Central memory CD8-positive, alpha-beta T cell (primary cell): ENCODE measurements around the gene SLC4A4.

Experiments used
- ATAC-seq: fragments of 150-1000 bp; cut with Tn5 transposase; replicated peaks from 2 replicates; pipeline ENCODE4 v1.10.0; 2022; ENCODE audit warnings: mild to moderate bottlenecking, moderate FRiP score, moderate number of reproducible peaks; ENCODE audit not compliant: poor library complexity, severe bottlenecking; ENCODE audit errors: extremely low read depth
- DNase-seq, 2 donors: peaks; one replicate each; pipeline ENCODE4 v3.0.0; 2021; ENCODE audit warnings: low spot score in 2 of 2
- H3K27ac Mint-ChIP-seq: one replicate; pipeline ENCODE4 v1.8.0; 2022; ENCODE audit warnings: low read depth, mild to moderate bottlenecking, moderate library complexity, mixed read lengths
- H3K27me3 Mint-ChIP-seq: one replicate; pipeline ENCODE4 v1.8.0; 2022; ENCODE audit warnings: mixed read lengths
- H3K36me3 Mint-ChIP-seq: one replicate; pipeline ENCODE4 v1.8.0; 2022; ENCODE audit warnings: mild to moderate bottlenecking, moderate library complexity, mixed read lengths; ENCODE audit not compliant: insufficient read depth
- H3K4me1 Mint-ChIP-seq: one replicate; pipeline ENCODE4 v1.8.0; 2022; ENCODE audit warnings: mixed read lengths
- H3K4me3 Mint-ChIP-seq: one replicate; pipeline ENCODE4 v1.8.0; 2022; ENCODE audit warnings: mild to moderate bottlenecking, moderate library complexity, mixed read lengths
- H3K9me3 Mint-ChIP-seq: one replicate; pipeline ENCODE4 v1.8.0; 2022; ENCODE audit warnings: mixed read lengths

SLC4A4 gene

DNA sequence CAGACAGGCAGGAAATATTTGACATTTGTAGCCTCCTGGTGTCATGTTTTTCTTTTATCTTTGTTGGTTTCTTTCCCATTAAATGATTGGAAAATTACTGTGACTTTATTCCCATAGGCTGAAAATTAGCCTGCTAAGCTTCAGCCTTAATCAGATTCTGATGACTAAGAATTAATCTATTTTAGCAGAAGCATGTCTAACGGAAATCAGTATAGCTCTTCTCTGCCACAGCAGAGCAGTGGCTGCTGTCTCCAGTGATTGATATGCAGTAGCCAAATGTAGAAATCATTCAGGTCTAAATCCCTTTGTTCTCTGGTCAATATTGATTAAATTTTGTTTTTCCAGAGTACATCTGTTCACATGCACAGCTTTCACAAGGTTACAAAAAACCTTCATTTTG is 245.8 kb downstream of the SLC4A4 start:
- no peaks in the 10 kb centered on the region for H3K27me3 Mint-ChIP-seq
- no peak overlapping the region for H3K4me3 Mint-ChIP-seq
- ATAC-seq = no peak
- H3K9me3 Mint-ChIP-seq = peaks cover 12% of the 10 kb centered on the region
- DNase-seq = no peak
- no peak overlapping the region for H3K27ac Mint-ChIP-seq
- no peaks in the 10 kb centered on the region for H3K4me1 Mint-ChIP-seq
- H3K36me3 Mint-ChIP-seq = no peaks in the 10 kb centered on the region

DNA sequence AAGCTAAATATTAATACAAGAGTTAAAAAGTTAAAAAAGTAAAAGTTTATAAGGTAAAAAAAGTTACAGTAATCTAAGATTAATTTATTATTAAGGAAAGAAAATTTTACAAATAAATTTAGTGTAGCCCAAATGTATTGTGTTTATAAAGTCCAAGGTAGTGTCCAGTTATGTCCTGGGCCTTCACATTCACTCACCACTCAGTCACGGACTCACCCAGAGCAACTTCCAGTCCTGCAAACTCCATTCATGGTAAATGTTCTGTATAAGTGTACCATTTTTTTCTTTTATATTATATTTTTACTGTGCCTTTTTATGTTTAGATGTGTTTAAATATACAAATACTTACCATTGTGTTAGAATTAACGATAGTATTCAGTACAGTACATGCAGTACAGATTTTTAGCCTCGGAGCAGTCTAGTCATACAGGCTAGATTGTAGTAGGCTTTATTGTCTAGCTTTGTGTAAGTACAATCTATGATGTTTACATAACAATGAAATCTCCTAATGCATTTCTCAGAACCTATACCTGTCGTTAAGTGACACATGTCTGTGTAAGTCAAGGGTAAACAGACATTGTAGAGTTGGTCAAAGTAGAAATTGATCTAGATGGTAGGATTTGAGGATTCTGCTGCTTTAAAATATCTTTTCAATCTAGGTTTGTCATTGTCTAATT is 247.4 kb downstream of the SLC4A4 start:
- Mint-ChIP-seq H3K27me3 (no peaks in the 10 kb centered on the region), H3K27ac (no peak overlapping the region), H3K4me1 (no peaks in the 10 kb centered on the region), H3K9me3 (peaks cover 12% of the 10 kb centered on the region), H3K36me3 (no peaks in the 10 kb centered on the region), H3K4me3 (no peak overlapping the region)
- no peak for DNase-seq
- ATAC-seq = no peak

- no peak for DNase-seq
- Mint-ChIP-seq H3K9me3 (peaks cover 12% of the 10 kb centered on the region), H3K36me3 (no peaks in the 10 kb centered on the region), H3K27ac (no peak overlapping the region), H3K4me1 (no peaks in the 10 kb centered on the region), H3K27me3 (no peaks in the 10 kb centered on the region), H3K4me3 (no peak overlapping the region)
- no peak for ATAC-seq
These were observed 249.2 kb downstream of the SLC4A4 start for GRCh38 chr4:71587995-71588394.

GRCh38 chr4:71592793-71593192 is 254.0 kb downstream of the SLC4A4 start:
- ATAC-seq = no peak
- Mint-ChIP-seq H3K4me3 (no peak overlapping the region), H3K36me3 (no peaks in the 10 kb centered on the region)

DNA sequence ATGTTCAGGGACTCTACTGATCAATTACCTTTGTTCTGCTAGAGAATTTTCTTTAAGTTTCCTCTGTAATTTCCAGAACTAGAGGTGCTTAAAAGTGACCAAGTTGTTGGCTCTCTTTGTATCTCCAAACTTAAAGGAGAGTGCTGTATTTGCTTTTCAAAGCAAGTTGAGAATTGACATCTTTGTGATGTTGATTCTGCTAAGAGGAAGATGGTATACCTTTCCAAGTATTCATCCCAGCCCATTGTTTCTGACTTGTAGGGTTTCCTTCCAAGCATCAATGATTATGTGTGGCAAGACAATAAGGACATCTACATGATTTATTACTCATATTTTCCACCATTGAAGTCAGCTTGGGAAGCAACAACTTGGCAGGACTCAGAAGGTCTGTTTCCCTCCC is 254.5 kb downstream of the SLC4A4 start:
- peaks cover 6% of the 10 kb centered on the region for H3K9me3 Mint-ChIP-seq

More at GRCh38 chr4:71592793-71593192, 254.0 kb downstream of the SLC4A4 start:
- H3K27ac Mint-ChIP-seq = no peak overlapping the region
- H3K27me3 Mint-ChIP-seq = peaks cover 3% of the 10 kb centered on the region
- DNase-seq = no peak
- H3K9me3 Mint-ChIP-seq = peaks cover 6% of the 10 kb centered on the region
- no peaks in the 10 kb centered on the region for H3K4me1 Mint-ChIP-seq

GRCh38 chr4:71595576-71596108 is 256.8 kb downstream of the SLC4A4 start:
- Mint-ChIP-seq H3K4me3 (no peak overlapping the region), H3K4me1 (no peaks in the 10 kb centered on the region), H3K27me3 (peaks cover 11% of the 10 kb centered on the region), H3K36me3 (no peaks in the 10 kb centered on the region), H3K27ac (no peak overlapping the region), H3K9me3 (no peaks in the 10 kb centered on the region)
- no peak for ATAC-seq
- no peak for DNase-seq

More for the DNA sequence above, 254.5 kb downstream of the SLC4A4 start:
- DNase-seq = no peak
- Mint-ChIP-seq H3K27ac (no peak overlapping the region), H3K27me3 (peaks cover 8% of the 10 kb centered on the region), H3K36me3 (no peaks in the 10 kb centered on the region), H3K4me3 (no peak overlapping the region), H3K4me1 (no peaks in the 10 kb centered on the region)
- no peak for ATAC-seq

GRCh38 chr4:71599578-71599977 is 260.8 kb downstream of the SLC4A4 start:
- ATAC-seq = no peak
- no peaks in the 10 kb centered on the region for H3K9me3 Mint-ChIP-seq
- H3K27ac Mint-ChIP-seq = no peak overlapping the region
- no peaks in the 10 kb centered on the region for H3K4me1 Mint-ChIP-seq
- H3K27me3 Mint-ChIP-seq = peaks cover 11% of the 10 kb centered on the region
- no peak for DNase-seq
- H3K36me3 Mint-ChIP-seq = no peaks in the 10 kb centered on the region
- no peak overlapping the region for H3K4me3 Mint-ChIP-seq

DNA sequence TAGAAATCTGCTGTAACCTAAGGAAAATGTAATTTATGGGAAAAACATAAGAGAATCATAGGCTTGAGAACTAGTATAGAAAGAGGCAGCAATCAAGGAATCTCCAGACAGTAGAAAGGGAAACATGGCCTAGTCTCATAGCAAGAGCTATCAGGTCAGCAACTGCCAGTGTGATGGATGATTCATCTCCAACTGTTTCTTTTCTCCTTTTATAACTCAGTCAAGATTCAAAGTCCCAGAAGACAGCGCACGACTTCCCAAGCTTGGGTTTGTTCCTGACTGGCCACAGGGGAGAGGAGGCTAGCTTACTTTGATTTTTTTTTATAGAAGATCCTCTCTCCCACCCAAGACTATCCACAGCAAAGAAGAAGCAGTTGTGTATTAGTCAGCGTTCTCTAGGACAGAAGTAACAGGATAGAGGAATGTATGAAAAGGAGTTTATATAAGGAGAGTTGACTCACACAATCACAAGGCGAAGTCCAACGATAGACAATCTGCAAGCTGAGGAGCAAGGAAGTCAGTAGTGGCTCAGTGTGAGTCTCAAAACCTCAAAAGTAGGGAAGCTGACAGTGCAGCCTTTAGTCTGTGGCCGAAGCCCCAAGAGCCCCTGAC is 263.6 kb downstream of the SLC4A4 start:
- H3K4me1 Mint-ChIP-seq = no peaks in the 10 kb centered on the region
- no peak overlapping the region for H3K27ac Mint-ChIP-seq
- DNase-seq = no peak
- peaks cover 3% of the 10 kb centered on the region for H3K9me3 Mint-ChIP-seq
- ATAC-seq = no peak
- H3K4me3 Mint-ChIP-seq = no peak overlapping the region
- no peaks in the 10 kb centered on the region for H3K36me3 Mint-ChIP-seq
- peaks cover 16% of the 10 kb centered on the region for H3K27me3 Mint-ChIP-seq

DNA sequence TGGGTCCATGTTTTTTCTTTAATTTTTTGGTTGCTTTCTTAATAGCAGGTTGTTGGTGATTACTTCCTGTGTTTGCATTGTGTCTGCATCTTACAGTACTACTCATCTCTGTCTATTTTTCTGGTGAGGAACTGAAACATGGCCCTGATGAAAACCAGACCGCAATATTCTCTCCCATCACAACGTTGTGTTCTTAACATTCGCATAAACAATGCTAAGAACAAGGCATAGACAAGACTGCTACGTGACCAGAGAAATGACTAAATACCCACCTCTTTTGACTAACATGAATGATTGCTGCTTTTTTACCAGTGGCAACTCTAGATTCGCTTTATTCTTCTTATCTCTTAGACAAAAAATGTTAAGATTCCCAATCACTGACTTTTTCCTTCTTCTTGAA is 266.0 kb downstream of the SLC4A4 start:
- H3K9me3 Mint-ChIP-seq = peaks cover 7% of the 10 kb centered on the region
- no peaks in the 10 kb centered on the region for H3K36me3 Mint-ChIP-seq
- no peak overlapping the region for H3K27ac Mint-ChIP-seq
- DNase-seq (no peak), ATAC-seq (no peak)
- H3K4me1 Mint-ChIP-seq = no peaks in the 10 kb centered on the region
- peaks cover 12% of the 10 kb centered on the region for H3K27me3 Mint-ChIP-seq
- H3K4me3 Mint-ChIP-seq = no peak overlapping the region

DNA sequence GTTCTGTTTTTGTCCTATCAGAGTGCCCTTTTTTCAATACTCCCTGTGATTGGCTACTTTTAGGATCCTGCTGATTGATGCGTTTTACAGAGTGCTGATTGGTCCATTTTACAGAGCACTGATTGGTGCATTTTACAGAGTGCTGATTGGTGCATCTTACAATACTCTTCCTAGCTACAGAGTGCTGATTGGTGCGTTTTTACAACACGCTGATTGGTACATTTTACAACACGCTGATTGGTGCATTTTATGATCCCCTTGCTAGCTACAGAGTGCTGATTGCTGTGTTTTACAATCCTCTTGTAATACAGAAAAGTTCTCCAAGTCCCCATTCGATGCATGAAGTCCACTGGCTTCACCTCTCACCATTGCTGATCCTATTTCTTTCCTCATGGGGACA is 268.3 kb downstream of the SLC4A4 start:
- DNase-seq (no peak), ATAC-seq (no peak)
- Mint-ChIP-seq H3K27me3 (peaks cover 12% of the 10 kb centered on the region), H3K4me3 (no peak overlapping the region), H3K9me3 (peaks cover 7% of the 10 kb centered on the region), H3K36me3 (no peaks in the 10 kb centered on the region), H3K27ac (no peak overlapping the region), H3K4me1 (no peaks in the 10 kb centered on the region)

GRCh38 chr4:71607780-71608677 is 269.2 kb downstream of the SLC4A4 start:
- H3K36me3 Mint-ChIP-seq = no peaks in the 10 kb centered on the region
- no peak overlapping the region for H3K4me3 Mint-ChIP-seq
- peaks cover 12% of the 10 kb centered on the region for H3K27me3 Mint-ChIP-seq
- no peaks in the 10 kb centered on the region for H3K4me1 Mint-ChIP-seq
- peaks cover 7% of the 10 kb centered on the region for H3K9me3 Mint-ChIP-seq
- ATAC-seq (no peak), DNase-seq (no peak)
- no peak overlapping the region for H3K27ac Mint-ChIP-seq

DNA sequence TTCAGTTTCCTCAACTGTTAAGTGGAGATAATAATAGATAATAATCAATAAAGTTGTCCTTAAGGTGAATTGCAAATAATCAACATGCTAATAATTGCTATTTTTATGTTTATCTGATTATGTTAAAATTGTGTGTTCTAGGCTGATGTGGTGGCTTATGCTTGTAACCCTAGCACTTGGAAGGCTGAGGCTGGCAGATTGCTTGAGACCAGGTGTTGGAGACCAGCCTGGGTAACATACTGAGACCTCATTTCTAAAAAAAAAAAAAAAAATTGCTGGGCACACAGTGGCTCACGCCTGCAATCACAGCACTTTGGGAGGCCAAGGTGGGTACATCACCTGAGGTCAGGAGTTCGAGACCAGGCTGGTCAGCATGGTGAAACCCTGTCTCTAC is 269.9 kb downstream of the SLC4A4 start:
- no peak for DNase-seq
- no peak overlapping the region for H3K27ac Mint-ChIP-seq
- ATAC-seq = no peak
- H3K4me3 Mint-ChIP-seq = no peak overlapping the region
- H3K9me3 Mint-ChIP-seq = peaks cover 7% of the 10 kb centered on the region
- peaks cover 12% of the 10 kb centered on the region for H3K27me3 Mint-ChIP-seq
- H3K36me3 Mint-ChIP-seq = no peaks in the 10 kb centered on the region
- H3K4me1 Mint-ChIP-seq = no peaks in the 10 kb centered on the region
